ENCODE measurements around the gene MS4A15. TPM values are rescaled to one million over a fixed set of nuclear protein-coding genes. Genes with fewer than 3 reads are reported as not detected.
"Not testable (repeated sequence)": the region's sequence is repeated elsewhere in the genome, so short reads cannot be mapped to it uniquely, and the experiment has no call there.

Gene MS4A15
- total and polyA plus RNA-seq, 5 donors from 2014 or later: not detected

DNA sequence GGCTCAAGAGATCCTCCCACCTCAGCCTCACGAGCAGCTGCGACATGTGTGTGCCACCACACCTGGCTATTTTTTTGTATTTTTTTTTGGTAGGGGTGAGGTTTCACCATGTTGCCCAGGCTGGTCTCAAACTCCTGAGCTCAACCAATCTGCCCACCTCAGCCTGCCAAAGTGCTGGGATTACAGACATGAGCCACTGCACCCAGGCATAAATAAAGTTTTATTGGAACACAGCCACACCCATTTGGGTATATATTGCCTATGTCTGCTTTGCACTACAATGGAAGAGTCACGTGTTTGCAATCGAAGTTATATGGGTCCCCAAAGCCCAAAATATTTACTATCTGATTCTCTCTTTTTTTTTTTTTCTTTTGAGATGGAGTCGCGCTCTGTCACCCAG is 1.8 kb upstream of the MS4A15 start:
- H3K27me3 ChIP-seq (ENCODE audit: control insufficient read depth, insufficient read depth, low read length): no peaks in the 10 kb centered on the region
- peak overlapping the region in 1 of 3 donors; percentile 5 for H3K27ac Mint-ChIP-seq
- DNase-seq: no peak
- no peaks in the 10 kb centered on the region for H3K9me3 Mint-ChIP-seq
- H3K9me3 ChIP-seq (ENCODE audit: control insufficient read depth in 2 of 2, low read length in 2 of 2): no peaks in the 10 kb centered on the region
- no peak overlapping the region for H3K4me3 Mint-ChIP-seq
- no peaks in the 10 kb centered on the region for H3K36me3 Mint-ChIP-seq
- no peak for ATAC-seq (ENCODE audit: low read depth in 2 of 2)
- no peaks in the 10 kb centered on the region for H3K4me1 ChIP-seq (ENCODE audit: control insufficient read depth, insufficient read depth, low read length, poor library complexity, severe bottlenecking)
- H3K4me3 ChIP-seq (ENCODE audit: low read depth, low read length): no peak overlapping the region
- no peaks in the 10 kb centered on the region for H3K4me1 Mint-ChIP-seq
- no peak overlapping the region for H3K27ac ChIP-seq (ENCODE audit: insufficient read depth, low read length, poor library complexity, severe bottlenecking)
- H3K27me3 Mint-ChIP-seq: peaks cover 18% of the 10 kb centered on the region
- no peaks in the 10 kb centered on the region for H3K36me3 ChIP-seq (ENCODE audit: control insufficient read depth, insufficient read depth, low read length)

- H3K36me3 ChIP-seq (ENCODE audit: control insufficient read depth, insufficient read depth, low read length): no peaks in the 10 kb centered on the region
- DNase-seq (no peak), ATAC-seq (ENCODE audit: low read depth in 2 of 2) (no peak)
- no peak overlapping the region for H3K4me3 Mint-ChIP-seq
- H3K27me3 ChIP-seq (ENCODE audit: control insufficient read depth, insufficient read depth, low read length): peaks cover 7% of the 10 kb centered on the region
- H3K27ac ChIP-seq (ENCODE audit: insufficient read depth, low read length, poor library complexity, severe bottlenecking): no peak overlapping the region
- H3K27me3 Mint-ChIP-seq: peaks cover 38% of the 10 kb centered on the region
- no peaks in the 10 kb centered on the region for H3K9me3 ChIP-seq (ENCODE audit: control insufficient read depth in 2 of 2, low read length in 2 of 2)
- no peaks in the 10 kb centered on the region for H3K4me1 Mint-ChIP-seq
- no peaks in the 10 kb centered on the region for H3K36me3 Mint-ChIP-seq
- no peak overlapping the region for H3K27ac Mint-ChIP-seq
- no peak overlapping the region for H3K4me3 ChIP-seq (ENCODE audit: low read depth, low read length)
- H3K9me3 Mint-ChIP-seq: no peaks in the 10 kb centered on the region
- no peaks in the 10 kb centered on the region for H3K4me1 ChIP-seq (ENCODE audit: control insufficient read depth, insufficient read depth, low read length, poor library complexity, severe bottlenecking)
Observed at GRCh38 chr11:60757231-60757800, 649 bp downstream of the MS4A15 start.

DNA sequence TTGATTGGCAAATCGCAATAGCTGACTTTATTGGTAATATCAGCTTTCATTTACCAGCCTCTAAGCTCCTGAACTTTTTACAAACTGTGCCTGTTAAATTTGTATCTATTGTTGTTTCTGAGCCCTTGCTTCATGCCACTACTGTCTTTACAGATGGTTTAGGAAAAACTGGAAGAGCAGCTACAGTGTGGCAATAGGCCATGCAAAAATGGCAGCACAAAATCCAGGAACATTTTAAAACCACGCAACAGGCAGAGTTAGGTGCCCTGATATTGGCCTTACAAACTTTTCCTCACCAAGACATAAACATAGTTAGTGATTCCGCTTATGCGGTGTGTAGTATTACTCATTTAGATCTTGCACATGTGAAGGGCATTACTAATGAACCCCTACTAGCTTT is 2.0 kb downstream of the MS4A15 start:
- not testable (repeated sequence) for H3K27ac Mint-ChIP-seq; H3K36me3 Mint-ChIP-seq; H3K9me3 Mint-ChIP-seq; H3K36me3 ChIP-seq (ENCODE audit: control insufficient read depth, insufficient read depth, low read length); H3K4me3 ChIP-seq (ENCODE audit: low read depth, low read length); ATAC-seq (ENCODE audit: low read depth in 2 of 2); H3K27ac ChIP-seq (ENCODE audit: insufficient read depth, low read length, poor library complexity, severe bottlenecking); H3K4me3 Mint-ChIP-seq; H3K4me1 ChIP-seq (ENCODE audit: control insufficient read depth, insufficient read depth, low read length, poor library complexity, severe bottlenecking); DNase-seq; H3K9me3 ChIP-seq (ENCODE audit: control insufficient read depth in 2 of 2, low read length in 2 of 2); H3K27me3 ChIP-seq (ENCODE audit: control insufficient read depth, insufficient read depth, low read length); H3K4me1 Mint-ChIP-seq
- peaks cover 34% of the 10 kb centered on the region for H3K27me3 Mint-ChIP-seq

GRCh38 chr11:60759438-60760225 is 3.0 kb downstream of the MS4A15 start:
- H3K27ac ChIP-seq (ENCODE audit: insufficient read depth, low read length, poor library complexity, severe bottlenecking); H3K27ac Mint-ChIP-seq; H3K4me3 Mint-ChIP-seq; H3K4me1 Mint-ChIP-seq; H3K9me3 Mint-ChIP-seq; H3K4me1 ChIP-seq (ENCODE audit: control insufficient read depth, insufficient read depth, low read length, poor library complexity, severe bottlenecking); H3K9me3 ChIP-seq (ENCODE audit: control insufficient read depth in 2 of 2, low read length in 2 of 2); H3K27me3 ChIP-seq (ENCODE audit: control insufficient read depth, insufficient read depth, low read length); H3K36me3 ChIP-seq (ENCODE audit: control insufficient read depth, insufficient read depth, low read length); ATAC-seq (ENCODE audit: low read depth in 2 of 2); H3K4me3 ChIP-seq (ENCODE audit: low read depth, low read length); DNase-seq; H3K36me3 Mint-ChIP-seq: not testable (repeated sequence)
- peaks cover 29% of the 10 kb centered on the region for H3K27me3 Mint-ChIP-seq

- Mint-ChIP-seq H3K36me3 (no peaks in the 10 kb centered on the region), H3K27me3 (peaks cover 26% of the 10 kb centered on the region)
- H3K27ac ChIP-seq (ENCODE audit: insufficient read depth, low read length, poor library complexity, severe bottlenecking): no peak overlapping the region
Observed at GRCh38 chr11:60761436-60762190, 4.9 kb downstream of the MS4A15 start.

DNA sequence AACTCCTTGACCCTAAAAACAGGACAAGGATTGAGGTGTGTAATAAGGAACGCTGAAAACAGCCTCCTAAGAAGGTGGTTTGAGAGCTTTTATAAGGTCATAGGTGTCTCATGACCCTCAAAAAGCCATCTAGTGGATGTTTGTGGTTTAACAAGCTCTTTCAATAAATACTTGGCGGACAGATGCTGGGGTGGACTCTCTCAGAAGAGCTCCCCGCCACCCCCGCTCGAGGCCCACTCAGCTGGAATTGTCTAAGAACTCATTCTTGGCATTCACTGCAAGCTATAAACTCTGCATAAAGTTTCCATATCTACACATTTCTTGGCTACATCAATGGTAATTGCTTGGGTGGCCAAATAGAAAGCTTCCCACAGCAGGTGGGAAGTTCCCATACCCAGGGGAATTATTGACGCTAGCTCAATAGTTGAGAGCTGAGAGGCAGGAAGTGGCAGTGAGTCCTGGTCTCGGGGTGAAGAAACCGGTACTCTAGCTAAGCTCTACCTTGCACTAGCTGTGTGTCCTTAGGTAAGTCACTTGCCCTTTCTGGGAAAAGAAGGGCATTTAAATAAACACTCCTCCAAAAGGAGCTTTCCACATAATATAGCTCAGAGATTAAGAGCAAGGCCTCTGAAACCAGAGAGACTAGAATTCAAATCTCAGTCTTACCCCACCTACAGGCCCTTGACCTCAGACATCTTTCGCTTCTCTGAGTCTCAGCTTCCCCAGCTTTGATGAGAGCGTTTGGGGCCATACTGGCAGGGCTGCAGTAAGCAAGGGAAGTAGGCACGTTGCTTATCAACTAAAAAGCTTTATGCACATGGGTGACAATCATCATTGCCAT is 6.4 kb downstream of the MS4A15 start:
- DNase-seq: peak in 1 of 3 donors; percentile 6
- Histone ChIP-seq H3K27me3 (ENCODE audit: control insufficient read depth, insufficient read depth, low read length) (peaks cover 7% of the 10 kb centered on the region), H3K4me3 (ENCODE audit: low read depth, low read length) (no peak overlapping the region), H3K4me1 (ENCODE audit: control insufficient read depth, insufficient read depth, low read length, poor library complexity, severe bottlenecking) (no peaks in the 10 kb centered on the region), H3K36me3 (ENCODE audit: control insufficient read depth, insufficient read depth, low read length) (no peaks in the 10 kb centered on the region), H3K27ac (ENCODE audit: insufficient read depth, low read length, poor library complexity, severe bottlenecking) (no peak overlapping the region), H3K9me3 (ENCODE audit: control insufficient read depth in 2 of 2, low read length in 2 of 2) (no peaks in the 10 kb centered on the region)
- no peak overlapping the region for H3K27ac Mint-ChIP-seq
- ATAC-seq (ENCODE audit: low read depth in 2 of 2): peak in 1 of 2 donors; percentile 42
- no peak overlapping the region for H3K4me3 Mint-ChIP-seq
- H3K9me3 Mint-ChIP-seq: peaks cover 0 to 2% (median 0%) of the 10 kb centered on the region in 7 donors
- H3K36me3 Mint-ChIP-seq: no peaks in the 10 kb centered on the region
- H3K4me1 Mint-ChIP-seq: peaks cover 0 to 3% (median 0%) of the 10 kb centered on the region in 4 donors
- peaks cover 26% of the 10 kb centered on the region for H3K27me3 Mint-ChIP-seq

More at GRCh38 chr11:60761436-60762190, 4.9 kb downstream of the MS4A15 start:
- Histone ChIP-seq H3K36me3 (ENCODE audit: control insufficient read depth, insufficient read depth, low read length) (no peaks in the 10 kb centered on the region), H3K9me3 (ENCODE audit: control insufficient read depth in 2 of 2, low read length in 2 of 2) (no peaks in the 10 kb centered on the region), H3K27me3 (ENCODE audit: control insufficient read depth, insufficient read depth, low read length) (peaks cover 7% of the 10 kb centered on the region), H3K4me1 (ENCODE audit: control insufficient read depth, insufficient read depth, low read length, poor library complexity, severe bottlenecking) (no peaks in the 10 kb centered on the region), H3K4me3 (ENCODE audit: low read depth, low read length) (no peak overlapping the region)
- no peaks in the 10 kb centered on the region for H3K4me1 Mint-ChIP-seq
- DNase-seq (no peak), ATAC-seq (ENCODE audit: low read depth in 2 of 2) (no peak)
- no peak overlapping the region for H3K4me3 Mint-ChIP-seq
- H3K9me3 Mint-ChIP-seq: no peaks in the 10 kb centered on the region
- no peak overlapping the region for H3K27ac Mint-ChIP-seq

- no peak overlapping the region for H3K27ac ChIP-seq (ENCODE audit: insufficient read depth, low read length, poor library complexity, severe bottlenecking)
- DNase-seq: no peak
- H3K4me3 ChIP-seq (ENCODE audit: low read depth, low read length): no peak overlapping the region
- no peak overlapping the region for H3K4me3 Mint-ChIP-seq
- ATAC-seq (ENCODE audit: low read depth in 2 of 2): no peak
- H3K27me3 ChIP-seq (ENCODE audit: control insufficient read depth, insufficient read depth, low read length): peaks cover 7% of the 10 kb centered on the region
- H3K4me1 ChIP-seq (ENCODE audit: control insufficient read depth, insufficient read depth, low read length, poor library complexity, severe bottlenecking): no peaks in the 10 kb centered on the region
- no peaks in the 10 kb centered on the region for H3K36me3 ChIP-seq (ENCODE audit: control insufficient read depth, insufficient read depth, low read length)
- H3K9me3 Mint-ChIP-seq: peaks cover 0 to 2% (median 0%) of the 10 kb centered on the region in 7 donors
- no peak overlapping the region for H3K27ac Mint-ChIP-seq
- H3K4me1 Mint-ChIP-seq: peaks cover 0 to 3% (median 0%) of the 10 kb centered on the region in 4 donors
- H3K27me3 Mint-ChIP-seq: peaks cover 28% of the 10 kb centered on the region
- H3K36me3 Mint-ChIP-seq: no peaks in the 10 kb centered on the region
- no peaks in the 10 kb centered on the region for H3K9me3 ChIP-seq (ENCODE audit: control insufficient read depth in 2 of 2, low read length in 2 of 2)
Observed at GRCh38 chr11:60763692-60764369, 7.2 kb downstream of the MS4A15 start.
